Measurements from ENCODE around the gene FES. TPM values are rescaled to one million over a fixed set of nuclear protein-coding genes. Genes with fewer than 3 reads are reported as not detected.
A peak's percentile ranks its signal among the peaks of the same experiment; 100 is the strongest.

The FES gene
- total and polyA plus RNA-seq, 2 of the 13 experiments (the other 11 are each of a cell fraction or from before 2014, with no cell fraction given), result 4.0 to 9.5 TPM

DNA sequence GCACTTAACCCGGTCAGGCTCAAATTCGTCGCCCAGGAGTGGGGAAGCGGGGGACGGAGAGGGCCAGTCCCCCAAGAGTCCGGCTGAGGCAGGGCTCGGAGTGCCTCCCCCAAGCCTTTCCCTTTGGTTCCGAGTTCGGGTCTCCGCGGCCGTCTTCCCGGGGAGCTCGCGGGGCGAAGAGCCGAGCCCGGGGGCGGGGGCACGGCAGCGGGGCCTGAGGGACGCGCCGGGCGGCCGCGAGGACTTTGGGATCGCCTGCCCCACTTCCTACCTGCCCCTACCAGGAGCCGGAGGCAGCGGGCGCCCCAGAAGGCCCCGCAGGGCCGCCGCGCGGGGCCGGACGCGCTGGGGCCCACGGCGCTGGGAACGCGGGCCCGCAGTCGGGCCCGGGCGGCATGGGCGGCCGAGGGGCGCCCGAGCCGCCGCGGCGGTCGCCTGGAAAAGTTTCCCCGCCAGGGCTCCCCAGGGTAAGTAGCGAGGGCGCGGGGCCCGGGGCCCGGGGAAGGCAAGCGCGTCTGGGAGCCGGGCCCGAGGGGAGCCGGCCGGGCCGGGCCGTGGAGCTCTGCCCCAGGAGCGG is 13.1 kb upstream of the FES start (continued):
- TF ChIP-seq, protein P1, sequence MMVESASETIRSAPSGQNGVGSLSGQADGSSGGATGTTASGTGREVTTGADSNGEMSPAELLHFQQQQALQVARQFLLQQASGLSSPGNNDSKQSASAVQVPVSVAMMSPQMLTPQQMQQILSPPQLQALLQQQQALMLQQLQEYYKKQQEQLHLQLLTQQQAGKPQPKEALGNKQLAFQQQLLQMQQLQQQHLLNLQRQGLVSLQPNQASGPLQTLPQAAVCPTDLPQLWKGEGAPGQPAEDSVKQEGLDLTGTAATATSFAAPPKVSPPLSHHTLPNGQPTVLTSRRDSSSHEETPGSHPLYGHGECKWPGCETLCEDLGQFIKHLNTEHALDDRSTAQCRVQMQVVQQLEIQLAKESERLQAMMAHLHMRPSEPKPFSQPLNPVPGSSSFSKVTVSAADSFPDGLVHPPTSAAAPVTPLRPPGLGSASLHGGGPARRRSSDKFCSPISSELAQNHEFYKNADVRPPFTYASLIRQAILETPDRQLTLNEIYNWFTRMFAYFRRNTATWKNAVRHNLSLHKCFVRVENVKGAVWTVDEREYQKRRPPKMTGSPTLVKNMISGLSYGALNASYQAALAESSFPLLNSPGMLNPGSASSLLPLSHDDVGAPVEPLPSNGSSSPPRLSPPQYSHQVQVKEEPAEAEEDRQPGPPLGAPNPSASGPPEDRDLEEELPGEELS (CRISPR knock-in tag; IDR thresholded peaks at IDR 0.05), result no peak
- TF ChIP-seq, protein P2, sequence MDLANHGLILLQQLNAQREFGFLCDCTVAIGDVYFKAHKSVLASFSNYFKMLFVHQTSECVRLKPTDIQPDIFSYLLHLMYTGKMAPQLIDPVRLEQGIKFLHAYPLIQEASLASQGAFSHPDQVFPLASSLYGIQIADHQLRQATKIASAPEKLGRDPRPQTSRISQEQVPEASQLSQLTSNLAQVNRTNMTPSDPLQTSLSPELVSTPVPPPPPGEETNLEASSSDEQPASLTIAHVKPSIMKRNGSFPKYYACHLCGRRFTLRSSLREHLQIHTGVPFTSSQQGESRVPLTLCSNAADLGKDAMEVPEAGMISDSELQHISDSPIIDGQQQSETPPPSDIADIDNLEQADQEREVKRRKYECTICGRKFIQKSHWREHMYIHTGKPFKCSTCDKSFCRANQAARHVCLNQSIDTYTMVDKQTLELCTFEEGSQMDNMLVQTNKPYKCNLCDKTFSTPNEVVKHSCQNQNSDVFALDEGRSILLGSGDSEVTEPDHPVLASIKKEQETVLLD (CRISPR knock-in tag; IDR thresholded peaks at IDR 0.05; ENCODE audit: low read depth), result 0 out of 2 replicates have a peak, but pooled peaks have one; percentile 37
- no peak for TF ChIP-seq XRCC5 (optimal IDR thresholded peaks at IDR 0.05; ENCODE audit: low read length)
- TF ChIP-seq, protein P3, sequence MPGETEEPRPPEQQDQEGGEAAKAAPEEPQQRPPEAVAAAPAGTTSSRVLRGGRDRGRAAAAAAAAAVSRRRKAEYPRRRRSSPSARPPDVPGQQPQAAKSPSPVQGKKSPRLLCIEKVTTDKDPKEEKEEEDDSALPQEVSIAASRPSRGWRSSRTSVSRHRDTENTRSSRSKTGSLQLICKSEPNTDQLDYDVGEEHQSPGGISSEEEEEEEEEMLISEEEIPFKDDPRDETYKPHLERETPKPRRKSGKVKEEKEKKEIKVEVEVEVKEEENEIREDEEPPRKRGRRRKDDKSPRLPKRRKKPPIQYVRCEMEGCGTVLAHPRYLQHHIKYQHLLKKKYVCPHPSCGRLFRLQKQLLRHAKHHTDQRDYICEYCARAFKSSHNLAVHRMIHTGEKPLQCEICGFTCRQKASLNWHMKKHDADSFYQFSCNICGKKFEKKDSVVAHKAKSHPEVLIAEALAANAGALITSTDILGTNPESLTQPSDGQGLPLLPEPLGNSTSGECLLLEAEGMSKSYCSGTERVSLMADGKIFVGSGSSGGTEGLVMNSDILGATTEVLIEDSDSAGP (CRISPR knock-in tag; IDR thresholded peaks at IDR 0.05; ENCODE audit: borderline replicate concordance), result no peak; the same call in 1 of the 2 replicates
- 0 out of 2 replicates have a peak, but pooled peaks have one; percentile 34 for TF ChIP-seq ZNF556 (CRISPR knock-in tag; IDR thresholded peaks at IDR 0.05; ENCODE audit: borderline replicate concordance)
- TF ChIP-seq ZNF781 (CRISPR knock-in tag; IDR thresholded peaks at IDR 0.05; ENCODE audit: borderline replicate concordance, not compliant biosample characterization), result no peak
- TF ChIP-seq ZNF772 (CRISPR knock-in tag; IDR thresholded peaks at IDR 0.05), result no peak
- TF ChIP-seq, protein P4, sequence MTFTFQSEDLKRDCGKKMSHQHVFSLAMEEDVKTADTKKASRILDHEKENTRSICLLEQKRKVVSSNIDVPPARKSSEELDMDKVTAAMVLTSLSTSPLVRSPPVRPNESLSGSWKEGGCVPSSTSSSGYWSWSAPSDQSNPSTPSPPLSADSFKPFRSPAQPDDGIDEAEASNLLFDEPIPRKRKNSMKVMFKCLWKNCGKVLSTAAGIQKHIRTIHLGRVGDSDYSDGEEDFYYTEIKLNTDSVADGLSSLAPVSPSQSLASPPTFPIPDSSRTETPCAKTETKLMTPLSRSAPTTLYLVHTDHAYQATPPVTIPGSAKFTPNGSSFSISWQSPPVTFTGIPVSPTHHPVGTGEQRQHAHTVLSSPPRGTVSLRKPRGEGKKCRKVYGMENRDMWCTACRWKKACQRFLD (CRISPR knock-in tag; IDR thresholded peaks at IDR 0.05; ENCODE audit: borderline replicate concordance), result no peak
- TF ChIP-seq PHF8 (CRISPR knock-in tag; IDR thresholded peaks at IDR 0.05), result 0 out of 2 replicates have a peak, but pooled peaks have one; percentile 19
- no peak for TF ChIP-seq ZBTB21 (CRISPR knock-in tag; IDR thresholded peaks at IDR 0.05)
- TF ChIP-seq KDM2A (CRISPR knock-in tag; IDR thresholded peaks at IDR 0.05; ENCODE audit: borderline replicate concordance, low read depth), result peak; percentile 34; the same call in 1 of the 2 replicates
- no peak for TF ChIP-seq ZNF75D (CRISPR knock-in tag; IDR thresholded peaks at IDR 0.05; ENCODE audit: borderline replicate concordance)
- peak; percentile 96 for TF ChIP-seq BCL6 (CRISPR knock-in tag; IDR thresholded peaks at IDR 0.05)
- TF ChIP-seq ZNF501 (CRISPR knock-in tag; IDR thresholded peaks at IDR 0.05), result 0 out of 2 replicates have a peak, but pooled peaks have one; percentile 3
- no peak for TF ChIP-seq REL (CRISPR knock-in tag; conservative IDR thresholded peaks at IDR 0.05)
- no peak for TF ChIP-seq ZNF780A (CRISPR knock-in tag; IDR thresholded peaks at IDR 0.05)
- no peak for TF ChIP-seq SMAD9 (CRISPR knock-in tag; IDR thresholded peaks at IDR 0.05)
- peak; percentile 4; the same call in 1 of the 2 replicates for TF ChIP-seq ZFX (CRISPR knock-in tag; IDR thresholded peaks at IDR 0.05; ENCODE audit: low read depth)
- no peak for TF ChIP-seq XBP1 (CRISPR knock-in tag; IDR thresholded peaks at IDR 0.05)
- TF ChIP-seq BRCA1 (CRISPR knock-in tag; IDR thresholded peaks at IDR 0.05), result no peak
- TF ChIP-seq, protein P5, sequence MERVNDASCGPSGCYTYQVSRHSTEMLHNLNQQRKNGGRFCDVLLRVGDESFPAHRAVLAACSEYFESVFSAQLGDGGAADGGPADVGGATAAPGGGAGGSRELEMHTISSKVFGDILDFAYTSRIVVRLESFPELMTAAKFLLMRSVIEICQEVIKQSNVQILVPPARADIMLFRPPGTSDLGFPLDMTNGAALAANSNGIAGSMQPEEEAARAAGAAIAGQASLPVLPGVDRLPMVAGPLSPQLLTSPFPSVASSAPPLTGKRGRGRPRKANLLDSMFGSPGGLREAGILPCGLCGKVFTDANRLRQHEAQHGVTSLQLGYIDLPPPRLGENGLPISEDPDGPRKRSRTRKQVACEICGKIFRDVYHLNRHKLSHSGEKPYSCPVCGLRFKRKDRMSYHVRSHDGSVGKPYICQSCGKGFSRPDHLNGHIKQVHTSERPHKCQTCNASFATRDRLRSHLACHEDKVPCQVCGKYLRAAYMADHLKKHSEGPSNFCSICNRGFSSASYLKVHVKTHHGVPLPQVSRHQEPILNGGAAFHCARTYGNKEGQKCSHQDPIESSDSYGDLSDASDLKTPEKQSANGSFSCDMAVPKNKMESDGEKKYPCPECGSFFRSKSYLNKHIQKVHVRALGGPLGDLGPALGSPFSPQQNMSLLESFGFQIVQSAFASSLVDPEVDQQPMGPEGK (CRISPR knock-in tag; IDR thresholded peaks at IDR 0.05), result 0 out of 2 replicates have a peak, but pooled peaks have one; percentile 4

All from HepG2 (cell line).